Endodermal cell (in vitro differentiated cells): Measurements from ENCODE around the gene ATXN7. TPM values are rescaled to one million over a fixed set of nuclear protein-coding genes. Genes with fewer than 3 reads are reported as not detected.
A peak's percentile ranks its signal among the peaks of the same experiment; 100 is the strongest.

Experiments
- DNase-seq: peaks from one replicate; pipeline ENCODE4 v3.0.0-alpha.2; 2017
- H3K27ac ChIP-seq: 2 replicates; pipeline ENCODE4 v1.5.1; 2013; ENCODE audit warnings: mild to moderate bottlenecking, low read depth, low read length, moderate library complexity
- H3K27me3 ChIP-seq: 2 replicates; pipeline ENCODE4 v1.6.1; 2013; ENCODE audit warnings: mild to moderate bottlenecking, low read length, moderate library complexity; ENCODE audit not compliant: insufficient read depth, control insufficient read depth, poor library complexity, severe bottlenecking
- H3K36me3 ChIP-seq: 2 replicates; pipeline ENCODE4 v1.7.0; 2013; ENCODE audit warnings: mild to moderate bottlenecking, low read length, moderate library complexity; ENCODE audit not compliant: control insufficient read depth, insufficient read depth
- H3K4me1 ChIP-seq: one replicate; pipeline ENCODE4 v1.7.0; 2013; ENCODE audit warnings: low read length; ENCODE audit not compliant: control insufficient read depth, insufficient read depth
- H3K4me3 ChIP-seq: 2 replicates; pipeline ENCODE4 v1.5.1; 2013; ENCODE audit warnings: mild to moderate bottlenecking, low read length, moderate library complexity
- H3K9ac ChIP-seq: 2 replicates; pipeline ENCODE4 v1.6.1; 2013; ENCODE audit warnings: mild to moderate bottlenecking, low read length, moderate library complexity; ENCODE audit not compliant: poor library complexity, severe bottlenecking; ENCODE audit errors: extremely low read depth
- H3K9me3 ChIP-seq: 2 replicates; pipeline ENCODE4 v1.6.1; 2013; ENCODE audit warnings: mild to moderate bottlenecking, low read length, moderate library complexity; ENCODE audit not compliant: control insufficient read depth
- H3K27ac Mint-ChIP-seq: 2 replicates; pipeline ENCODE4 v1.8.0; 2020; ENCODE audit warnings: mixed read lengths
- H3K27me3 Mint-ChIP-seq: 2 replicates; pipeline ENCODE4 v1.8.0; 2021; ENCODE audit warnings: mild to moderate bottlenecking, mixed read lengths; ENCODE audit not compliant: insufficient read depth
- H3K36me3 Mint-ChIP-seq: 2 replicates; pipeline ENCODE4 v1.8.0; 2020; ENCODE audit warnings: low read depth, mixed read lengths
- H3K4me1 Mint-ChIP-seq: 2 replicates; pipeline ENCODE4 v1.8.0; 2020; ENCODE audit warnings: mixed read lengths
- H3K4me3 Mint-ChIP-seq: 2 replicates; pipeline ENCODE4 v1.8.0; 2020; ENCODE audit warnings: mild to moderate bottlenecking, moderate library complexity, mixed read lengths
- H3K9me3 Mint-ChIP-seq: 2 replicates; pipeline ENCODE4 v1.8.0; 2020; ENCODE audit warnings: mild to moderate bottlenecking, mixed read lengths
- WGBS, 2 experiments: methylation state at CpG; one replicate each; pipeline versions ENCODE4 v1.1.5 to v1.1.7; 2013; ENCODE audit warnings: missing lambda C conversion rate in 2 of 2, mixed read lengths in 1 of 2; ENCODE audit not compliant: insufficient coverage in 1 of 2, insufficient read length in 1 of 2; 5-methylcytosine and 5-hydroxymethylcytosine counted together
- total RNA-seq, 2 donors: library from RNA; stranded (reverse); fragmentation: NEBNext Ultra II Directional in 1 of 2; extraction: Animal tissue kit (Norgen Biotek cat#: 25700) in 1 of 2; gene quantifications; 2 replicates in 1 of 2; 3 replicates in 1 of 2; pipeline ENCODE4 v1.2.1, GENCODE V29; 2021
- TF ChIP-seq, protein P1 (sequence below): fragments of 200-600 bp; sonication (generic); conservative IDR thresholded peaks from 2 replicates; pipeline ENCODE4 v1.5.0; 2021; ENCODE audit warnings: antibody characterized with exemption, mild to moderate bottlenecking

The ATXN7 gene
- total RNA-seq, 2 donors from 2014 or later, result 28.1 to 28.8 TPM

DNA sequence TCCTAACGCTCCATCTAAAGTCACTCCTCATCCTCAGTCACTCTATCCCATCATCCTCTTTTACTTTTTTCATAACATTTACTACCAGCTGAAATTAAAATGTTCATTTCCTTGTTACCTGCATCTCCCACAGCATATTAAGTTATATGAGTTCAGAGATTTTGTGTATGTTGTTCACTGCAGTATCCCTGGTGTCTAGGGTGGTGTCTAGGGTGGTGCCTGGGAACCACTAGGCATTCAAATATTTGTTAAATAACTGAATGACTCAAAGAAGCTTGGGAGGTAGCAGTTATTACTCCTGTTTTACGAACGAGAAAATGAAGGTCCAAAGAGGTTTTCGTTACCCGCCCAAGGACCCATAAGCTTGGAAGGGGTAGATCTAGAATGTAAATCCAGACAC lies 46.4 kb upstream of the ATXN7 start:
- no peaks in the 10 kb centered on the region for H3K9me3 Mint-ChIP-seq
- no peak for DNase-seq
- Histone ChIP-seq H3K27me3 (peaks cover 17% of the 10 kb centered on the region), H3K36me3 (no peaks in the 10 kb centered on the region), H3K4me1 (peaks cover 11% of the 10 kb centered on the region), H3K9me3 (no peaks in the 10 kb centered on the region), H3K4me3 (no peak overlapping the region), H3K27ac (no peak overlapping the region), H3K9ac (no peak overlapping the region)
- TF ChIP-seq, protein P1, sequence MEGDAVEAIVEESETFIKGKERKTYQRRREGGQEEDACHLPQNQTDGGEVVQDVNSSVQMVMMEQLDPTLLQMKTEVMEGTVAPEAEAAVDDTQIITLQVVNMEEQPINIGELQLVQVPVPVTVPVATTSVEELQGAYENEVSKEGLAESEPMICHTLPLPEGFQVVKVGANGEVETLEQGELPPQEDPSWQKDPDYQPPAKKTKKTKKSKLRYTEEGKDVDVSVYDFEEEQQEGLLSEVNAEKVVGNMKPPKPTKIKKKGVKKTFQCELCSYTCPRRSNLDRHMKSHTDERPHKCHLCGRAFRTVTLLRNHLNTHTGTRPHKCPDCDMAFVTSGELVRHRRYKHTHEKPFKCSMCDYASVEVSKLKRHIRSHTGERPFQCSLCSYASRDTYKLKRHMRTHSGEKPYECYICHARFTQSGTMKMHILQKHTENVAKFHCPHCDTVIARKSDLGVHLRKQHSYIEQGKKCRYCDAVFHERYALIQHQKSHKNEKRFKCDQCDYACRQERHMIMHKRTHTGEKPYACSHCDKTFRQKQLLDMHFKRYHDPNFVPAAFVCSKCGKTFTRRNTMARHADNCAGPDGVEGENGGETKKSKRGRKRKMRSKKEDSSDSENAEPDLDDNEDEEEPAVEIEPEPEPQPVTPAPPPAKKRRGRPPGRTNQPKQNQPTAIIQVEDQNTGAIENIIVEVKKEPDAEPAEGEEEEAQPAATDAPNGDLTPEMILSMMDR, result no peak
- H3K4me1 Mint-ChIP-seq, result peaks cover 22% of the 10 kb centered on the region
- H3K27ac Mint-ChIP-seq, result no peak overlapping the region
- H3K4me3 Mint-ChIP-seq, result no peak overlapping the region
- H3K27me3 Mint-ChIP-seq, result peaks cover 22% of the 10 kb centered on the region
- 92 to 95% methylated on average over 5 of the region's 5 CpGs for WGBS, 2 experiments
- peaks cover 3% of the 10 kb centered on the region for H3K36me3 Mint-ChIP-seq

DNA sequence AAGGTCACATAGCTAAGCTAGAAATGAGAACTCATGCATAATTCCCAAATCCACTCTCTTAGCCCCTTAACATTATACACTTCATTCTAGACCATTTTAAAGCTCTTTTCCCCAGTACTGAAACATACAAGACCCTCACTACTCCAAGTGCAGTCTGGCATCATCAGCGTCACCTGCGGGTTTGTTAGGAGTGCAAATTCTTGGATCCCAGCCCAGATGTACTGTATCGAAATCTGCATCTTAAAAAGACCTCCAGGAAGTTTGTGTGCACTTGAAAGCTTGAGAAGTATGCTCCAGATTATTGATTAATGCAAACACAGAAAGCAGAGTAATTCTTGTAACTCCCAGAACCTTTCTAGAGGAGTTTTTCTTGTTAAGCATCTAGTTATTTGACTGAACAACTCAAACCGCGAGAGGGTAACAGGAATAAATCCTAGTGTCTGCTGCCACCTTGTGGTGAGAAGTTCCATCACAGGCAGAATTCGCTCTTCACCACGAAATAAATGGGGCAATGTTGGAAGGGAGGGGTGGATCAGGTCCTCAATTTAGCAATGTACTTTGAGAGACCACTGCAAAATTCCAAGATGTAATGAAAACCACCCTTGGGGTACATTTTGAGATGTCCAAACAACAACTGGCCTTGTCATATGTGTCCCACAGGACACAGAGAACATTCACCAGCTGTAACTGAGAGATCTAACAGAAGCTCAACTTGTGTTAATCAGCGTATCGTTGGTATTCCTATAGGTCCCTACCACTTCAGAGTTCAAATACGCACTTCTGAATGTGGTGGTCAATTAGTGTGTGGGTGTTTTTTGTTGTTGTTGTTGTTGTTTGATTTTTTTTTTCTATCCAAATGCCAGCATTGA lies 45.2 kb upstream of the ATXN7 start:
- peak; percentile 84 for DNase-seq

DNA sequence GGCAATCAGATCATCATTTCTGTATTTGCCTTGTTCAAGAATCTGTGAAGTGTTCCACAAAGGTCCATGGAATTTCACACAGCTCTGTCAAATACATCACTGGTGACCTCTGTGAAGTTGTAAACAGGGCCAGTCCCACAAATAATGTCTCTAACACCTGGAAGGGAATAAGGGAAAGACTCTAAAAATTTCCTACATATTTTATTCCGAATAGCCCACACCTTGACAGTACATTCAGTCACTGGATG lies 44.6 kb upstream of the ATXN7 start, which contains the start of gene C3orf49:
TSS of gene C3orf49 (plus strand) at position 149 of the 248 bp plus-strand sequence. CDS start 173 bp downstream, outside the sequence.
- TF ChIP-seq, protein P1, result no peak
- Mint-ChIP-seq H3K4me1 (peaks cover 12% of the 10 kb centered on the region), H3K27ac (no peak within 1 kb of the TSS), H3K9me3 (no peaks in the 10 kb centered on the region), H3K27me3 (peaks cover 18% of the 10 kb centered on the region), H3K4me3 (no peak within 1 kb of the TSS), H3K36me3 (peaks cover 5% of the 10 kb centered on the region)
- Histone ChIP-seq H3K36me3 (no peaks in the 10 kb centered on the region), H3K27ac (no peak within 1 kb of the TSS), H3K4me1 (peaks cover 5% of the 10 kb centered on the region), H3K27me3 (peaks cover 17% of the 10 kb centered on the region), H3K4me3 (no peak within 1 kb of the TSS), H3K9ac (no peak within 1 kb of the TSS), H3K9me3 (no peaks in the 10 kb centered on the region)
- 100% methylated on average over 1 of the region's 1 CpG; no CpG with 5 or more reads in 1 of the 2 experiments for WGBS, 2 experiments
- DNase-seq, result no peak

More for the DNA sequence above, 45.2 kb upstream of the ATXN7 start:
- no peak overlapping the region for H3K4me3 ChIP-seq
- no peaks in the 10 kb centered on the region for H3K36me3 ChIP-seq
- H3K9me3 Mint-ChIP-seq, result no peaks in the 10 kb centered on the region
- H3K4me1 Mint-ChIP-seq, result peaks cover 18% of the 10 kb centered on the region
- H3K27ac ChIP-seq, result no peak overlapping the region
- H3K27ac Mint-ChIP-seq, result no peak overlapping the region
- no peak overlapping the region for H3K4me3 Mint-ChIP-seq
- 40 to 55% methylated on average over 6 to 10 of the region's 10 CpGs for WGBS, 2 experiments
- TF ChIP-seq, protein P1, result peak; percentile 93
- H3K4me1 ChIP-seq, result peaks cover 10% of the 10 kb centered on the region
- H3K27me3 ChIP-seq, result peaks cover 17% of the 10 kb centered on the region
- peaks cover 5% of the 10 kb centered on the region for H3K36me3 Mint-ChIP-seq
- peaks cover 18% of the 10 kb centered on the region for H3K27me3 Mint-ChIP-seq
- no peak overlapping the region for H3K9ac ChIP-seq
- no peaks in the 10 kb centered on the region for H3K9me3 ChIP-seq
